DOHH2 (cell line): Measurements from ENCODE around the gene RIBC2.

Experiments used
- H3F3A ChIP-seq: fragments of 200-600 bp; sonication (generic), shearing (Covaris generic); 2 replicates; pipeline ENCODE4 v1.6.0; 2016; ENCODE audit warnings: antibody characterized with exemption, mild to moderate bottlenecking; ENCODE audit not compliant: control insufficient read depth, insufficient read depth
- H3K27ac ChIP-seq: fragments of 200-600 bp; sonication (generic); 2 replicates; pipeline ENCODE4 v1.5.1; 2014; ENCODE audit warnings: low read depth, mild to moderate bottlenecking, low read length, moderate library complexity
- H3K27me3 ChIP-seq: fragments of 200-600 bp; sonication (generic); 2 replicates; pipeline ENCODE4 v1.6.1; 2014; ENCODE audit warnings: mild to moderate bottlenecking, low read length, mixed read lengths; ENCODE audit not compliant: control insufficient read depth
- H3K36me3 ChIP-seq: fragments of 200-600 bp; sonication (generic); 2 replicates; pipeline ENCODE4 v1.6.1; 2014; ENCODE audit warnings: mild to moderate bottlenecking, low read length, moderate library complexity, mixed read lengths; ENCODE audit not compliant: control insufficient read depth
- H3K4me1 ChIP-seq: fragments of 200-600 bp; sonication (generic); 2 replicates; pipeline ENCODE4 v1.6.1; 2014; ENCODE audit warnings: mild to moderate bottlenecking, low read length, mixed read lengths; ENCODE audit not compliant: control insufficient read depth
- H3K4me2 ChIP-seq: fragments of 200-600 bp; sonication (generic); 2 replicates; pipeline ENCODE4 v1.6.0; 2014; ENCODE audit warnings: mild to moderate bottlenecking, low read length, moderate library complexity
- H3K4me3 ChIP-seq: fragments of 200-600 bp; sonication (generic); 2 replicates; pipeline ENCODE4 v1.5.1; 2014; ENCODE audit warnings: mild to moderate bottlenecking, low read length, mixed read lengths
- H3K79me2 ChIP-seq: fragments of 200-600 bp; sonication (generic); 2 replicates; pipeline ENCODE4 v1.6.1; 2014; ENCODE audit warnings: mild to moderate bottlenecking, low read length, mixed read lengths; ENCODE audit not compliant: control insufficient read depth
- H3K9me2 ChIP-seq: fragments of 200-600 bp; sonication (generic); replicated peaks from 2 replicates; pipeline ENCODE4 v1.6.1; 2014; ENCODE audit warnings: mild to moderate bottlenecking, low read length, mixed read lengths; ENCODE audit not compliant: control insufficient read depth
- H3K9me3 ChIP-seq: fragments of 200-600 bp; sonication (generic); 2 replicates; pipeline ENCODE4 v1.6.1; 2014; ENCODE audit warnings: antibody characterized with exemption, low read length, mixed read lengths; ENCODE audit not compliant: control insufficient read depth, insufficient read depth
- H4K20me1 ChIP-seq: fragments of 200-600 bp; sonication (generic); 2 replicates; pipeline ENCODE4 v1.6.0; 2014; ENCODE audit warnings: low read depth, mild to moderate bottlenecking, antibody characterized with exemption, low read length, moderate library complexity; ENCODE audit not compliant: control insufficient read depth, insufficient read depth
- EZH2phosphoT487 ChIP-seq: fragments of 200-600 bp; sonication (generic); IDR thresholded peaks from 2 replicates; pipeline ENCODE4 v1.6.1; 2017; ENCODE audit warnings: borderline replicate concordance, mild to moderate bottlenecking, antibody characterized with exemption, low read length, moderate library complexity, mixed read lengths
- TF ChIP-seq, protein P1 (sequence below): fragments of 200-600 bp; sonication (generic); IDR thresholded peaks from one replicate; pipeline ENCODE4 v1.5.1; 2014; ENCODE audit warnings: antibody characterized with exemption, mild to moderate bottlenecking, low read depth, low read length; ENCODE audit not compliant: poor library complexity, severe bottlenecking

The RIBC2 gene

DNA sequence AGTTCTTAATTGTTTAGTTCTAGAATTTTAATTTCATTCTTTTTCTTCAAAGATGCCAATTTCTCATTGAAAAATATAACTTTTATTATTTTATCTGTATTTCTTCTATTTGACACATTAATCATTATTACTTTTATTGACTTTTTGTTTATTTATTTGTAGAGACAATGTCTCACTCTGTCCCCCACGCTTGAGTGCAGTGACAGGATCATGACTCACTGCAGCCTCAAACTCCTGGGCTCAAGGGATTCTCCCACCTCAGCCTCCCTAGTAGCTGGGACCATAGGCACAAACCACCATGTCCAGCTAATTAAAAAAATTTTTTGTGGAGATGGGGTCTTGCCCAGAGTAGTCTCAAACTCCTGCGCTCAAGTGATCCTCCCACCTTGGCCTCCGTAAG, 58.9 kb downstream of the RIBC2 start:
- Histone ChIP-seq H3K9me3 (no peaks in the 10 kb centered on the region), H3K4me1 (no peaks in the 10 kb centered on the region), H3K27ac (no peak overlapping the region), H3K36me3 (no peaks in the 10 kb centered on the region), H3K79me2 (no peaks in the 10 kb centered on the region), H3K27me3 (0 out of 2 replicates have a peak, but pooled peaks cover 7% of the 10 kb centered on the region), H3K4me3 (no peak overlapping the region), H3K9me2 (no peaks in the 10 kb centered on the region), H3F3A (no peaks in the 10 kb centered on the region), H4K20me1 (no peaks in the 10 kb centered on the region), H3K4me2 (no peak overlapping the region)
- TF ChIP-seq, protein P1, sequence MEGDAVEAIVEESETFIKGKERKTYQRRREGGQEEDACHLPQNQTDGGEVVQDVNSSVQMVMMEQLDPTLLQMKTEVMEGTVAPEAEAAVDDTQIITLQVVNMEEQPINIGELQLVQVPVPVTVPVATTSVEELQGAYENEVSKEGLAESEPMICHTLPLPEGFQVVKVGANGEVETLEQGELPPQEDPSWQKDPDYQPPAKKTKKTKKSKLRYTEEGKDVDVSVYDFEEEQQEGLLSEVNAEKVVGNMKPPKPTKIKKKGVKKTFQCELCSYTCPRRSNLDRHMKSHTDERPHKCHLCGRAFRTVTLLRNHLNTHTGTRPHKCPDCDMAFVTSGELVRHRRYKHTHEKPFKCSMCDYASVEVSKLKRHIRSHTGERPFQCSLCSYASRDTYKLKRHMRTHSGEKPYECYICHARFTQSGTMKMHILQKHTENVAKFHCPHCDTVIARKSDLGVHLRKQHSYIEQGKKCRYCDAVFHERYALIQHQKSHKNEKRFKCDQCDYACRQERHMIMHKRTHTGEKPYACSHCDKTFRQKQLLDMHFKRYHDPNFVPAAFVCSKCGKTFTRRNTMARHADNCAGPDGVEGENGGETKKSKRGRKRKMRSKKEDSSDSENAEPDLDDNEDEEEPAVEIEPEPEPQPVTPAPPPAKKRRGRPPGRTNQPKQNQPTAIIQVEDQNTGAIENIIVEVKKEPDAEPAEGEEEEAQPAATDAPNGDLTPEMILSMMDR = no peak
- no peak for TF ChIP-seq EZH2phosphoT487

DNA sequence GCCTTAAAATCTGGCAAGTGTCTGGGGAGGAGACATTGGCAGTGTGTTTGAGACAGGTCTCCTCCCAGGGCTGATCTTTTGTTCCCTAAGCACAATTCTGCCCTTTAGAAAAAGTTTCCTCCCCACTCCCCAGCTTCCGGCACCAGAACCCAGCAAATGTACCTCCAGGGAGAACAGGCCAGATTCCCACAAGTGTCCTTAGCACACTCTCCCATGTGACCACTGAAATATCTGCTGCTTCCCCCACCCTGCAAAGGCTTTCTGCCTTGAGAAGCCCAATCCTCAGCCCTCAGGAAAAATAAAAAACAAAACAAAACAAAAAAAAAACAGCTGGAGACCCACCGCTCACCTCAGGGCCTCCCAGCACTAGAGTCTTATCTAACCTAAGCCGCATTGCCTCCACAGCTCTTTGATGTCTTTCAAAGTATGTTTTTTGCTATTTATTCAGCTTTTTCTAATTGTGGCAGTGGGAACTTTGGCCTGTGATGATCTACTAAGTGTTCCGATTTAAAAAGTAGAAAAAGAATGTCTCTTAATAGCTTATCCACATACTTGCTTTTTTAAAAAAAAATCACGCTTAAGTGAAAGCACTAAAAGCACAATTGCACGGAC, 60.2 kb downstream of the RIBC2 start:
- no peak overlapping the region for H3K4me2 ChIP-seq
- 0 out of 2 replicates have a peak, but pooled peaks cover 3% of the 10 kb centered on the region for H3K27me3 ChIP-seq
- no peaks in the 10 kb centered on the region for H3K9me3 ChIP-seq
- H3K9me2 ChIP-seq = no peaks in the 10 kb centered on the region
- no peaks in the 10 kb centered on the region for H3F3A ChIP-seq
- H3K36me3 ChIP-seq = no peaks in the 10 kb centered on the region
- TF ChIP-seq EZH2phosphoT487 = no peak
- TF ChIP-seq, protein P1 = no peak
- H3K4me3 ChIP-seq = no peak overlapping the region
- no peaks in the 10 kb centered on the region for H3K4me1 ChIP-seq
- no peaks in the 10 kb centered on the region for H4K20me1 ChIP-seq
- H3K79me2 ChIP-seq = no peaks in the 10 kb centered on the region
- H3K27ac ChIP-seq = no peak overlapping the region

DNA sequence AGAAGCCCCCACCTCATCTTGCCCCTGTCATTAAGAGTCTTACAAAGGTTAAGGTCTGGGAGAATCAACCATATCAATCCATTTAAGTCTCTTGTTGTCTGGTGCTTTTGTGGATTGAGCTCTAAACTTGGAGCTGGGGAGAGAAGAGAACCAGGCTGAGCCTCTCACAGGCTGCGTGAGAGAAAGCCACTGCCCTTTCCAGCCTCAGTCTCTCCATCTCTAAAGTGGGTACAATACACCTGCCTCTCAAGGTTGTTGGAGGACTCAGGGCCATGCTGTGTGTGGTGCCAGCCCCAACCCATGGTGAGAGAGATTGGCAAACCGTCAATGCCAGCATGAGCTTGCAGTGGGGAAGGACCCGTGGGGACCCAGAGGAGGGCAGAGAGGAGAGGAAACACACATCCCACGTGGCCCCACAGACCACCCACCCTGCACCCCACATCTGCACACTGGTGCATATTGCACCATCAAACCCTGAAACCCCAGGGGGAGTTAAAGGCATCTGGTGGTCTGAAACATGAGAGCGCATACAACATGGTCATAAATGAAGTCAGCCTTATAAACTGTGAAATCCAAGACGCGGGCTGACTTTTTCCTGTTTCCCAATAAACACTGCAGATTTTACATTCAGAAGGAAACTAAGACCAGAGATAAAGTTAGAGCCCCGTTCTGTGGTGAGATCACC, 61.7 kb downstream of the RIBC2 start:
- Histone ChIP-seq H3K4me2 (no peak overlapping the region), H3F3A (no peaks in the 10 kb centered on the region), H3K9me3 (no peaks in the 10 kb centered on the region), H3K79me2 (no peaks in the 10 kb centered on the region), H3K9me2 (no peaks in the 10 kb centered on the region), H3K36me3 (no peaks in the 10 kb centered on the region), H4K20me1 (no peaks in the 10 kb centered on the region), H3K4me3 (no peak overlapping the region), H3K4me1 (no peaks in the 10 kb centered on the region), H3K27me3 (no peaks in the 10 kb centered on the region), H3K27ac (no peak overlapping the region)
- TF ChIP-seq EZH2phosphoT487 = no peak
- TF ChIP-seq, protein P1 = no peak
